GM18520 (cell line): Measurements from ENCODE around the gene RETN.

Experiments
- ATAC-seq: cut with Tn5 transposase; IDR thresholded peaks from one replicate; pipeline ENCODE4 v1.9.1; 2021; ENCODE audit not compliant: unreplicated experiment

The RETN gene

GRCh38 chr19:7657131-7657751, 11.6 kb upstream of the RETN start:
- no peak for ATAC-seq

- peak; percentile 55 for ATAC-seq
Measured at GRCh38 chr19:7658219-7658686, 10.6 kb upstream of the RETN start.

GRCh38 chr19:7661744-7662538, 6.9 kb upstream of the RETN start:
- no peak for ATAC-seq

- no peak for ATAC-seq
Measured at GRCh38 chr19:7662657-7663056, 6.2 kb upstream of the RETN start.

GRCh38 chr19:7663706-7664105, 5.1 kb upstream of the RETN start:
- no peak for ATAC-seq

- no peak for ATAC-seq
Measured at GRCh38 chr19:7665076-7665475, 3.8 kb upstream of the RETN start.

GRCh38 chr19:7669641-7670040, 792 bp downstream of the RETN start:
- no peak for ATAC-seq

- ATAC-seq: no peak
Measured at GRCh38 chr19:7670150-7670783, 1.4 kb downstream of the RETN start.

- no peak for ATAC-seq
Measured at GRCh38 chr19:7670790-7671189, 1.9 kb downstream of the RETN start.

GRCh38 chr19:7672522-7672921, 3.7 kb downstream of the RETN start:
- no peak for ATAC-seq

GRCh38 chr19:7674010-7675005, 5.5 kb downstream of the RETN start:
- no peak for ATAC-seq

GRCh38 chr19:7676376-7676775, 7.5 kb downstream of the RETN start:
- ATAC-seq: no peak

- ATAC-seq: no peak
Measured at GRCh38 chr19:7676854-7677253, 8.0 kb downstream of the RETN start, which contains the start of gene MCEMP1. Gene MCEMP1, plus strand, starts transcription at chr19:7677090. Its CDS starts 31 bp downstream, at chr19:7677121.

- ATAC-seq: no peak
Measured at GRCh38 chr19:7677669-7678311, 8.9 kb downstream of the RETN start.

- ATAC-seq: no peak
Measured at GRCh38 chr19:7678971-7679751, 10.3 kb downstream of the RETN start.

GRCh38 chr19:7679771-7680605, 11.1 kb downstream of the RETN start:
- ATAC-seq: no peak

- ATAC-seq: peak; percentile 66
Measured at GRCh38 chr19:7680606-7681339, 11.9 kb downstream of the RETN start, which contains the start of gene TRAPPC5. Gene TRAPPC5, plus strand, starts transcription at chr19:7680833. Its CDS starts 1,421 bp downstream, at chr19:7682254.
